D341Med (cell line): ENCODE results near the gene LRRC27.

Experiments used
- DNase-seq: peaks from one replicate; pipeline ENCODE4 v3.0.0; 2012; ENCODE audit warnings: low spot score

The LRRC27 gene

GRCh38 chr10:132390921-132391675 is 59.1 kb downstream of the LRRC27 start:
- DNase-seq = no peak

DNA sequence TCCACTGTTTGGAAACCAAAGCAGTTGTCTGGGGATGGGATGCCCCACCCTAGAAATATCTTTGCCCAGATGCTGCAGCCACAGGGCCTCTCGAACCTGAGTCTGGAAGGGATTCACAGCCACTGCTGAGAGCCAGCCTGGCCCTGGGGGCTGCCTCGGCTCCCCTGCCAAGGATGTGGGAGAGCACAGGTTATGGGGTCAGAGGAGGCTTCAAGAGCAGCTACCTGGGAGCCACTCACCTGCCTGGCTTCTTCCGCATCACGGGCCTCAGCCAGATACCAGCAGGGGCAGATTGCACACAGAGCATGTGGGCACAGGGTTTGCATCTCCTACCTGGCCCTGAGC is 59.7 kb downstream of the LRRC27 start:
- DNase-seq = no peak

DNA sequence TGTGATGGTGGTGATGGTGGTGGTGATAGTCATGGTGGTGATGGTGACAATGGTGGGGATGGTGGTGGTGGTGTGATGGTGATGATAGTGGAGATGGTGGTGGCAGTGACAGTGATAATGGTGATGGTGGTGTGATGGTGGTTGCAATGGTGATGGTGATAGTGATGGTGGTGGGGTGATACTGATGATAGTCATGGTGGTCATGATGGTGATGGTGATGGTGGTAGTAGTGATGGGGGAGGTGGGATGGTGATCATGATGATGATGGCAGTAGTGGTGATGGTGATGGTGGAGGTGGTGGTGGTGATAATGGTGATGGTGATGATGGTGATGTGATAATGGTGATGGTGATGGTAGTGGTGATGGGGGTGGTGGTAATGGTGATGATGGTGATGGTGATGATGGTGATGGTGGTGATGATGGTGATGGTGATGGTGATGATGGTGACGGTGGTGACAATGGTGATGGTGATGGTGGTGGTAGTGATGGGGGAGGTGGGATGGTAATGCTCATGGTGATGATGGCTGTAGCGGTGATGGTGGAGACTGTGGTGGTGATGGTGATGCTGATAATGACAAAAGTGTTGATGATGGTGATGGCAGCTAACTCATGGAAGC is 60.3 kb downstream of the LRRC27 start:
- DNase-seq = no peak

- DNase-seq = no peak
Measured at GRCh38 chr10:132392811-132393694, 61.1 kb downstream of the LRRC27 start.

DNA sequence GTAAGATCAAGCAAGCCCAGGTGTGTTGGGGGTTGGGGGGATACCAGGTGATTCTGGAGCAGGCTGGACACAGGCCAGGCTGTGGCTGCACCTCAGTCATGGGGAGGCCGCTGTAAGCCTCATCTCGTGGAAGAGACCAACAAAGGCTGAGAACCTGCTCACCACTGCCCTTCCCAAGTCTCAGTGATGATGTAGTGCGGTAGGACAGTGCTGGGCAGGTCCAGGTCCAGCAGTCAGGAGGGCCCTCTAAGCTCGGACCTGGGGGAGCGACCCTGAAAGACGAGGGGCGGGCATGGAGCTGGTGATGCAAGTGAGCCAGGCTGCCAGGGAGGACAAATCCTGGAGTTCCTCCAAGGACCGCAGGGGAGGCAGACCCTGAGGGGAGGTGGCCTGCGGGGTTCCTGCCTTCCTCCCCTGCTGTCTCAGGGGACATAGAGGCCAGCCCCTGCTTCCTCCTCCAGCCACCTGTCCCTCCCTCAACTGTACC is 61.7 kb downstream of the LRRC27 start:
- no peak for DNase-seq

GRCh38 chr10:132394201-132394811 is 62.3 kb downstream of the LRRC27 start:
- no peak for DNase-seq

GRCh38 chr10:132394936-132395703 is 63.1 kb downstream of the LRRC27 start:
- no peak for DNase-seq

DNA sequence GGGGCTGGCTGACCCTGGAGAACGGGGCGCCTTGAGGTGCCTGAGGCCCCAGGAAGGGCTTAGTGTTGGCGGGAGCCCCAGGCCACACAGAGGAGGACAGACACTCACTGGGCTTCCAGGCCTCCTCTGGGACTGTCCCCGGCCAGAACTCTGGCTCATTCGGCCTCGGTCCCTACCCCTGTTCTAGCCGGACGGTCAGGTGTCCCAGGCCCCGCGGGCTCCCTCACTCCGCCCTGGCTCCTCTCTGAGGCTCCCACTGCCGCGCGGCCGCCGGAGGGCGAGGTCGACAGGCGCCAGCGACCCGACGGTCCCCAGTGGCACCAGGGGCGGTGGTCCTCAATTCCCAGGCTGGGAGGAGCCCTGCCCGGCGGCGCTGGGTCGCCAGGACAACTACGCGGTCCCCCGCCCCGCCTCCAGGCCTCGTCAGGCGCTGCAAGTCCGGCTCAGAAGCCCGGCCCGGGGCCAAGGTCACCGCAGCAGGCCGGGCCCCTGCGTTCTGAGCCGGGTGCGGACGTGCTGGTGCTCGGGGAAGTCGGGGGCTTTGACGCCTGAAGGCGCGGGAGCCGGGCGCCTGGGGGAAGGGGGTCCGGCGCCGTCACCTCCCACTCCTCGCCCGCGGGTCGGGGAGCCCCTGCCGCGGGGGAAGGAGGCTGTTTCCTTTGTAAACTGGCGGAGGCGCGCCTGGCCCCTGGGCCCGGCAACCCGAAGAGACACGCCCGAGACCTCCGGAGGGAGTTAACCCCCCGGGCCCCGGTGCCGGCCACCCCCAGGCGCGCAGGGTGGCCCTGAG is 63.9 kb downstream of the LRRC27 start:
- DNase-seq = no peak

GRCh38 chr10:132396494-132397035 is 64.6 kb downstream of the LRRC27 start:
- peak; percentile 85 for DNase-seq

DNA sequence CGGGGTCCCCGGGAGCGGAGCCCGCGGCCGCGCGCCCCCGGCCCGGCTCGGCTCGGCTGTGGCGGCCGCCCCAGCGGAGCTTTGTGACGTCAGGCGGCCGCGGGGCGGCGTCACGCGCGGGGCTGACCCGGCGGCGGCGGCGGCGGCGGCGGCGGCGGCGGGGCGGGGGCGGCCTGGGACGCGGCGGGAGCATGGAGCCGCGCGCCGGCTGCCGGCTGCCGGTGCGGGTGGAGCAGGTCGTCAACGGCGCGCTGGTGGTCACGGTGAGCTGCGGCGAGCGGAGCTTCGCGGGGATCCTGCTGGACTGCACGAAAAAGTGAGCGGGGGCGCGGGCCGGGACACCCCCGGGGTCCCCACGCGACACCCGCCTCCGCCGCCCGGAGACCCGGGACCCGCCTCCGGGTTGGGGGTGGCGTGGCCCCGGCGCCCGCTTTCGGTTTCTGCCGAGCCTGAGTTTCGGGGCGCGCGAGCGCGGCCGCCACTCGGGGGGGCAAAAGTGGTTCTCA is 65.1 kb downstream of the LRRC27 start, which contains the start of gene PWWP2B:
Gene PWWP2B (plus strand): TSS at position 165 of the 506 bp plus-strand sequence. CDS start 27 bp downstream, at position 192.
- peak; percentile 85 for DNase-seq

GRCh38 chr10:132397671-132398565 is 65.9 kb downstream of the LRRC27 start:
- no peak for DNase-seq

GRCh38 chr10:132398566-132398991 is 66.6 kb downstream of the LRRC27 start:
- no peak for DNase-seq

DNA sequence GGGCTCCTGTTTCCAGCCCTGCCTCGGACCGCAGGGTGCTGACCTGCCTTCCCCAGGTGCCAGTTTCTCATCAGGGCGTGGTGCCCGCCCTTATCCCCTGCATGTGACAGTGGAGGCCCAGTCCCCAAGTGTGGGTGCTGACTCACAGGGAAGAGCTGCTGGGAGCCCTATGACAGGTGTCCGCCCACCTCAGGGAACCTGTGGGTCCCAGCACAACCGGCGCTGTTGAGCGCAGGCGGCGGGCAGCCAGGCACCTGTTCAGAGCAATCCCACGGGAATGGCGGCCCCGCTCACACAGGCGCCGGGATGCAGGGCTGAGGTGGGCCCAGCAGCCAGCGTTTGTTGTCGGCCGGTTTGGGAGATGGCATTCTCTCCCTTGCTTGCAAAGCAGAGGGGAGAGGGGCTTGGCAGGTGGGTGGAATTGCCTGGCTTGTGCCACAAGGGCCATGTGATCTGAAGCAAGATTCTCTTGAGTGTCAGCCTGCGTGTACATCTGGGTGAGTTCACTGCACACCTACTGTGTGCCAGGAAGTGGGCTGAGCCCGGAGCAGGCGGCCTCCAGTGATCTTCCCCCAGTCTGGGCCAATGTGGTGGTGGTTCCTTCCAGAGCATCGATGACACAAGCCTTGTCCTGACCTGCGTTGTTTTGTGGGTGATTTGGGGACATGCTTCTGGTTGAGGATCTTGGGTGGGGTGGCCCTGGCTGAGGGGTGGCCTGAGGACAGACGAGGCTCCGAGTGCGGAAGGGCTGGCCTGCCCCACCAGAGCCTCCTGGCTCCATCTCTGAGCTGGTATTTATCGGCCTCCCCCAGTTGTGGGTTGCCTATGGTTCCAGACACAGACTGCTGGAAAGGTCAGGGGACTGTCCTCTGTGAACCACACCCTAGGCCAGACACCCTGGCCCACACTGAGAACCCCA is 67.4 kb downstream of the LRRC27 start:
- no peak for DNase-seq

DNA sequence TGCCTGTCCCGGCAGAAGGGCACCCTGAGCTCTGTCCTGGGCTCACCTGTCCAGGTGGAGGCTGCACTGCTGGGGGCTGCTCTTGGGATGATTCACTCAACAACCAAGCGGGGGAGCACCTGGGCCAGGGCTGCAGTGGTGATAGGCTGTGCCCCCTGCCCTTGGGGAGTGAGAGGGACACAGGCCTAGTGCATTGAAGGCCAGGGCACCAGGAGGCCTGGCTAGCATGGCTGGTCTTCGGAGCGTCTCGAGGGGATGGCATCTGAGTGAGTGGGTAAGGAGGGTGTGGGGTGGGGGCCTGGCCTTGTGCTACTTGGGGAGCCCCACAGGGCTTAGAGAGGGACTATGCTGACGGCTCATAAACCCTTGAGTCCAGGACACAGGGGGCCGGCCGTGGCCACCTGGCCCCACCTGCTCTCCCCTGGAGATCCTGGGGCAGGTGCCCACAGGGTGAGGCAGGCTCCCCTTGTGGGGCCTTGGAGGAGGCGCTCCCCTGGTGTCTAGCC is 68.1 kb downstream of the LRRC27 start:
- no peak for DNase-seq

- DNase-seq = no peak
Measured at GRCh38 chr10:132400547-132401151, 68.7 kb downstream of the LRRC27 start.

DNA sequence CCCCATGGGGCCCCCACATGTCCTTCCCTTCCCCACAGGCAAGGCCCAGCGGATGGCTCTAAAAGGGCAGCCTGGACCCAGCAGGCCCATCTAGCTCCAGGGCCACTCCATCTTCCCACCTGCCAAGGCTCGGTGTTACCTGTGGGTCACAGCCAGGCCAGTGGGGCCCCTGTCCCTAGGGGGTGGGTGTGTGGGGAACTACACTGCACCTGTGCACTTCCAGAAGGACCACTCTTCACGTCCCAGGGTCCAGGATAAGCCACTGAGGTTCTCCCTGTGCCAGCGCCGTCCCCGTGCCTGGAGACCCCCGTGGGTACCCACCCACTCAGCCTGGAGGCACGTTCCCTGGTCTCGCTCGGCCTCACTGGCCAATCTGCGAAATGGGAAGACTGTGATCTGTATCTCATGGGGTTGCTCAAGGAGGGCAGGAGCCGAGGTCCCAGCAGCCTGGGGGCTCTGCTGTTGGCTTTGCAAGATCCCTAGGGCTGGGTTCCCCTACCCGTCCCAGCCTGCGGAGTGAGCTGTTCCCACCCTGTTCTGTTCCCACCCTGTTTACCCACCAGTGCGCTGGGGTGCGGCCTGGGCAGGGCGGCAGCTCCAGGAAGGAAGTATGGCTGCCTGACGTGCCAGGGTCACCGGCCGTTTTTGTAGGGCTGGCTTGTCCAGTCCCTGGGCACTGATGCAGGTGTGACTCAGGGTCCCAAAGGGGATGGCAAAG is 69.6 kb downstream of the LRRC27 start:
- no peak for DNase-seq
